ENCODE data around the gene LTA. TPM values are rescaled to one million over a fixed set of nuclear protein-coding genes. Genes with fewer than 3 reads are reported as not detected.

LTA gene
- total RNA-seq, 6 donors from 2014 or later, result 1.6 to 1.8 TPM; not detected in 4

GRCh38 chr6:31541059-31541657 lies 30.9 kb upstream of the LTA start:
- H3K27me3 ChIP-seq, result no peaks in the 10 kb centered on the region
- no peaks in the 10 kb centered on the region for H3K9me3 ChIP-seq
- H3K36me3 ChIP-seq, result peaks cover 18 to 43% (median 40%) of the 10 kb centered on the region in 4 donors
- DNase-seq (peak in 1 of 2 donors; percentile 67), ATAC-seq (ENCODE audit: low FRiP score in 2 of 2) (peak; percentile 49 to 56)
- peak overlapping the region; percentile 60 to 63 (median 62) for H3K4me3 ChIP-seq
- H3K4me1 ChIP-seq, result peaks cover 28 to 39% (median 36%) of the 10 kb centered on the region in 4 donors
- 0% methylated on average over 21 of the region's 21 CpGs for WGBS, 2 donors
- peak overlapping the region; percentile 89 to 99 (median 94) for H3K27ac ChIP-seq
- no peak for TF ChIP-seq POLR2A (IDR thresholded peaks at IDR 0.05)
- TF ChIP-seq, protein P1, sequence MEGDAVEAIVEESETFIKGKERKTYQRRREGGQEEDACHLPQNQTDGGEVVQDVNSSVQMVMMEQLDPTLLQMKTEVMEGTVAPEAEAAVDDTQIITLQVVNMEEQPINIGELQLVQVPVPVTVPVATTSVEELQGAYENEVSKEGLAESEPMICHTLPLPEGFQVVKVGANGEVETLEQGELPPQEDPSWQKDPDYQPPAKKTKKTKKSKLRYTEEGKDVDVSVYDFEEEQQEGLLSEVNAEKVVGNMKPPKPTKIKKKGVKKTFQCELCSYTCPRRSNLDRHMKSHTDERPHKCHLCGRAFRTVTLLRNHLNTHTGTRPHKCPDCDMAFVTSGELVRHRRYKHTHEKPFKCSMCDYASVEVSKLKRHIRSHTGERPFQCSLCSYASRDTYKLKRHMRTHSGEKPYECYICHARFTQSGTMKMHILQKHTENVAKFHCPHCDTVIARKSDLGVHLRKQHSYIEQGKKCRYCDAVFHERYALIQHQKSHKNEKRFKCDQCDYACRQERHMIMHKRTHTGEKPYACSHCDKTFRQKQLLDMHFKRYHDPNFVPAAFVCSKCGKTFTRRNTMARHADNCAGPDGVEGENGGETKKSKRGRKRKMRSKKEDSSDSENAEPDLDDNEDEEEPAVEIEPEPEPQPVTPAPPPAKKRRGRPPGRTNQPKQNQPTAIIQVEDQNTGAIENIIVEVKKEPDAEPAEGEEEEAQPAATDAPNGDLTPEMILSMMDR (IDR thresholded peaks at IDR 0.05), result no peak
- TF ChIP-seq EP300 (IDR thresholded peaks at IDR 0.05), result no peak
- TF ChIP-seq POLR2AphosphoS5 (IDR thresholded peaks at IDR 0.05), result peak in 1 of 2 donors; percentile 17

DNA sequence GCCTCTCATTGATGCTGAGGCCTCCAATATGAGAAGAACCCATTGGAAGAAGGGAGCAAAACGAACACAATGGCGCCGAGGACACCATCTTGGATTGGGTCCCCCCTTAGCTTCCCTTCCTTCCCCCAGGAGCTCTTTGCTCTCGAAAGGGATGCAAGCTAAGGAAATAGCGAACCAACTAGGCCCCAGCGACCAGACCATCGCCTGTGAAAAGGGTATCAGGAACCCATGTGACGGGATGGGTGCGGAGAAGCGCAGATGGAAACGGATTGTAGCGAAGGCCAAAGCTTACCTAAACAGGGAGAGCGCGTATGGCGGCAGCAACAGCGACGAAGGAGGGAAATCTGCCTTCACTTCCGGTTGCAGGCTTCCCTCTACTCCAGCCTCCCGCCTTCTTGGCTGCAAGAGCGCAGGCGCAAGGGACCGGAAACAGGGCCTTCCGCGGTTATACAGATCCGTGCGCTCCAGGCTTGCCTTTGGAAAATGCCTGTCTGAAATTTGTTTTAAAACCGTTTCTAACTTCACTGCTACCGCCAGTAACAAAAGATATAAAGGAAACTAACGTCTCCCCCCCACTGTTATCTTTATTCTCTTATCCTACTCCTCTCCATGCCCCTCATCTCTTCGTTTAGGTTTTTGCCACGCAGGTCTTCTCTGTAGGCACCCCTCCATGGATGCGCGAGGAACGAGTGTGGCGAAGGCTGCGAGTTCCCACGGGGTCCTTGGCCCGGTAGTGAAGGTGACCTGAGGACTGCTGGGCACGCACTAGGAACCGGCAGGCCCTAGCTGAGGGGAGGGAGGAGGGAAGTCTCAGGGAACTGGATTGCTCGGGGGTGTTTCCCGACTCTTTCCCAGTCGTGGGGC lies 30.2 kb upstream of the LTA start, which contains the start of gene DDX39B:
TSS of gene DDX39B (minus strand) at position 346 of the 864 bp plus-strand sequence. CDS start 1,471 bp downstream, outside the sequence.
- no peaks in the 10 kb centered on the region for H3K9me3 ChIP-seq
- H3K4me1 ChIP-seq, result peaks cover 28 to 46% (median 40%) of the 10 kb centered on the region in 4 donors
- TF ChIP-seq POLR2A (IDR thresholded peaks at IDR 0.05), result peak; percentile 4 to 83 (median 77)
- TF ChIP-seq, protein P1 (IDR thresholded peaks at IDR 0.05), result peak in 2 of 6 experiments; percentile 4 to 28
- TF ChIP-seq POLR2AphosphoS5 (IDR thresholded peaks at IDR 0.05), result peak; percentile 93 to 97
- peak in 1 of 4 donors; percentile 56 for TF ChIP-seq EP300 (IDR thresholded peaks at IDR 0.05)
- WGBS, 2 donors, result 0 to 1% methylated on average over 41 to 43 of the region's 43 CpGs
- H3K36me3 ChIP-seq, result peaks cover 13 to 36% (median 33%) of the 10 kb centered on the region in 4 donors
- no peaks in the 10 kb centered on the region for H3K27me3 ChIP-seq
- ATAC-seq (ENCODE audit: low FRiP score in 2 of 2) (peak; percentile 95 to 96), DNase-seq (peak; percentile 87 to 96)
- H3K4me3 ChIP-seq, result peak within 1 kb of the TSS; percentile 60 to 63 (median 62)
- peak within 1 kb of the TSS; percentile 89 to 99 (median 94) for H3K27ac ChIP-seq

DNA sequence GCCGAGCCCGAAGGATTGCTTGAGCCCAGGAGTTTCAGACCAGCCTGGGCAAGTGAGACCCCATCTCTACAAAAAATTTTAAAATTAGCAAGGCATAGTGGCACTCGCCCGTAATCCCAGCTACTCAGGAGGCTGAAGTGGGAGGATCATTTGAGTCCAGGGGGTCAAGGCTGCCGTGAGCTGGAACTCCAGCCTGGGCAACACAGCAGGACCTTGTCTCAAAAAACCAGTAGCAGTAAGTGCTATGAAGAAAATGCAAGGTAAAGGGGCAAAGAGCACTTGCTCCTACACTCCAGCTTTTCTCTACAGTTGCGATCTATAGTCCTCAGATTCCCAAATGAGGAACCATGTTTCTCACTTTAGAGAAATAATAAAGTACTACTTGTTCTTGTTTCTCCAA lies 28.4 kb upstream of the LTA start:
- 87 to 95% methylated on average over 6 of the region's 6 CpGs for WGBS, 2 donors
- no peak for ATAC-seq (ENCODE audit: low FRiP score in 2 of 2)
- H3K27me3 ChIP-seq, result no peaks in the 10 kb centered on the region

DNA sequence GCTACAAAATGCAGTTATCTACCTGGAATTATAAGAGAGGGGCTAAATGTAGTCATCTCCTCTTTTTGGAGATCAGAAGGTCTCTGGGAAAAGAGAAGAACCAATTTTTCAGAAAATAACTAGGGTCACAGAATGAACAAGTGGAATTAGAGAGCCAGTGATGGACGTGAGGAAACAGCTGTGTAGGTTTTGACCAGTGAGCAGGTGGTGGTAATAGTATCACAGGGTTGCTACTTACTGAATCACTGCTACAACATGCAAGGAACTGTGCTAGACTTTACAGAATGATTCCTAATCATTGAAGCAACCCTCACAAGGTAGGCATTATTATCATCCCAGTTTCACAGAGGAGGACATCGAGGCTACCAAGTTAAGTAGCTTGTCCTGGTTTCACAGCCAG lies 27.4 kb upstream of the LTA start:
- TF ChIP-seq, protein P1 (IDR thresholded peaks at IDR 0.05), result no peak
- no peak for TF ChIP-seq EP300 (IDR thresholded peaks at IDR 0.05)
- H3K4me3 ChIP-seq, result no peak overlapping the region
- DNase-seq (no peak), ATAC-seq (ENCODE audit: low FRiP score in 2 of 2) (no peak)
- no peak overlapping the region for H3K27ac ChIP-seq
- no peaks in the 10 kb centered on the region for H3K27me3 ChIP-seq
- no peaks in the 10 kb centered on the region for H3K9me3 ChIP-seq
- peaks cover 5 to 15% (median 8%) of the 10 kb centered on the region in 4 donors for H3K36me3 ChIP-seq
- WGBS, 2 donors, result 79 to 80% methylated on average over 2 of the region's 2 CpGs
- peaks cover 30 to 50% (median 38%) of the 10 kb centered on the region in 4 donors for H3K4me1 ChIP-seq

More for the DNA sequence above, 28.4 kb upstream of the LTA start:
- peaks cover 8 to 18% (median 16%) of the 10 kb centered on the region in 4 donors for H3K36me3 ChIP-seq
- no peak overlapping the region for H3K27ac ChIP-seq
- no peaks in the 10 kb centered on the region for H3K9me3 ChIP-seq
- TF ChIP-seq, protein P1 (IDR thresholded peaks at IDR 0.05), result no peak
- TF ChIP-seq POLR2AphosphoS5 (IDR thresholded peaks at IDR 0.05) (no peak), POLR2A (IDR thresholded peaks at IDR 0.05) (no peak), EP300 (IDR thresholded peaks at IDR 0.05) (no peak)
- DNase-seq, result no peak
- peaks cover 37 to 58% (median 47%) of the 10 kb centered on the region in 4 donors for H3K4me1 ChIP-seq
- no peak overlapping the region for H3K4me3 ChIP-seq

Data from upper lobe of left lung (tissue), 6 donors.